Cardiac muscle cell (in vitro differentiated cells and primary cell): Measurements from ENCODE around the gene AGPS. TPM values are rescaled to one million over a fixed set of nuclear protein-coding genes. Genes with fewer than 3 reads are reported as not detected.

Source experiments
- DNase-seq, 2 donors: peaks; one replicate each; pipeline versions ENCODE4 v3.0.0 to v3.0.0-alpha.2; 2010 to 2017; ENCODE audit warnings: low read depth in 1 of 2, low spot score in 1 of 2
- H3K27ac ChIP-seq: fragments of 200-600 bp; sonication (generic); 2 replicates; pipeline ENCODE4 v1.5.1; 2016
- H3K27me3 ChIP-seq: fragments of 200-600 bp; sonication (generic); 2 replicates; pipeline ENCODE4 v1.6.0; 2016; ENCODE audit warnings: control low read depth
- H3K36me3 ChIP-seq: fragments of 200-600 bp; sonication (generic); 2 replicates; pipeline ENCODE4 v1.5.1; 2016; ENCODE audit warnings: control low read depth
- H3K4me1 ChIP-seq: fragments of 200-600 bp; sonication (generic); 2 replicates; pipeline ENCODE4 v1.8.1; 2017; ENCODE audit warnings: low read depth, mild to moderate bottlenecking, mixed run types
- H3K4me3 ChIP-seq: fragments of 200-600 bp; sonication (generic); 2 replicates; pipeline ENCODE4 v1.5.1; 2016; ENCODE audit warnings: mild to moderate bottlenecking
- H3K9me3 ChIP-seq: fragments of 200-600 bp; sonication (generic); 2 replicates; pipeline ENCODE4 v1.5.1; 2017; ENCODE audit warnings: low read depth, mild to moderate bottlenecking, control low read depth
- CTCF ChIP-seq: IDR thresholded peaks from 2 replicates; pipeline ENCODE4 v1.5.1; 2012; ENCODE audit warnings: low read depth, mild to moderate bottlenecking, low read length
- polyA plus RNA-seq: library from polyadenylated mRNA; unstranded; fragments of >200 nt; fragmentation: Nextera tagmentation; extraction: Ambion mirVana; gene quantifications from 2 replicates; pipeline ENCODE4 v1.2.1, GENCODE V29; 2016
- total RNA-seq: library from RNA; depleted of rRNA; stranded (reverse); fragments of >200 nt; gene quantifications from 2 replicates; pipeline ENCODE4 v1.2.3, GENCODE V29; 2016

Gene AGPS
- total and polyA plus RNA-seq, 2 experiments from 2014 or later = 13.6 to 86.3 TPM

GRCh38 chr2:177533253-177533652 lies 140.7 kb downstream of the AGPS start:
- no peak for DNase-seq
- H3K4me3 ChIP-seq = no peak overlapping the region
- H3K27me3 ChIP-seq = no peaks in the 10 kb centered on the region
- H3K27ac ChIP-seq = no peak overlapping the region
- TF ChIP-seq CTCF = no peak
- peaks cover 5% of the 10 kb centered on the region for H3K4me1 ChIP-seq
- H3K36me3 ChIP-seq = peaks cover 4% of the 10 kb centered on the region
- no peaks in the 10 kb centered on the region for H3K9me3 ChIP-seq

GRCh38 chr2:177535000-177535399 lies 142.4 kb downstream of the AGPS start:
- no peak overlapping the region for H3K27ac ChIP-seq
- no peaks in the 10 kb centered on the region for H3K27me3 ChIP-seq
- TF ChIP-seq CTCF = no peak
- no peak for DNase-seq
- H3K36me3 ChIP-seq = peaks cover 4% of the 10 kb centered on the region
- no peaks in the 10 kb centered on the region for H3K9me3 ChIP-seq
- no peak overlapping the region for H3K4me3 ChIP-seq
- H3K4me1 ChIP-seq = peaks cover 5% of the 10 kb centered on the region

GRCh38 chr2:177535958-177536504 lies 143.5 kb downstream of the AGPS start:
- no peak for TF ChIP-seq CTCF

GRCh38 chr2:177537213-177537612 lies 144.6 kb downstream of the AGPS start:
- Histone ChIP-seq H3K4me3 (no peak overlapping the region), H3K27ac (no peak overlapping the region), H3K9me3 (no peaks in the 10 kb centered on the region), H3K36me3 (peaks cover 4% of the 10 kb centered on the region), H3K27me3 (no peaks in the 10 kb centered on the region), H3K4me1 (no peaks in the 10 kb centered on the region)
- DNase-seq = no peak
- no peak for TF ChIP-seq CTCF

More at GRCh38 chr2:177535958-177536504, 143.5 kb downstream of the AGPS start:
- H3K9me3 ChIP-seq = no peaks in the 10 kb centered on the region
- H3K4me3 ChIP-seq = no peak overlapping the region
- H3K27me3 ChIP-seq = no peaks in the 10 kb centered on the region
- no peak for DNase-seq
- H3K36me3 ChIP-seq = peaks cover 4% of the 10 kb centered on the region
- no peak overlapping the region for H3K27ac ChIP-seq
- no peaks in the 10 kb centered on the region for H3K4me1 ChIP-seq

- H3K4me3 ChIP-seq = no peak overlapping the region
- no peak overlapping the region for H3K27ac ChIP-seq
- no peaks in the 10 kb centered on the region for H3K9me3 ChIP-seq
- no peak for TF ChIP-seq CTCF
- DNase-seq = no peak
- no peaks in the 10 kb centered on the region for H3K4me1 ChIP-seq
- no peaks in the 10 kb centered on the region for H3K27me3 ChIP-seq
- H3K36me3 ChIP-seq = peaks cover 4% of the 10 kb centered on the region
These were observed 145.1 kb downstream of the AGPS start for GRCh38 chr2:177537636-177538035.

GRCh38 chr2:177538323-177538722 lies 145.8 kb downstream of the AGPS start:
- Histone ChIP-seq H3K27ac (no peak overlapping the region), H3K27me3 (no peaks in the 10 kb centered on the region), H3K9me3 (no peaks in the 10 kb centered on the region), H3K36me3 (peaks cover 4% of the 10 kb centered on the region), H3K4me1 (no peaks in the 10 kb centered on the region), H3K4me3 (no peak overlapping the region)
- TF ChIP-seq CTCF = no peak
- DNase-seq = no peak
